Cardiac septum (tissue), 1 donor: Measurements from ENCODE around the gene MB. TPM values are rescaled to one million over a fixed set of nuclear protein-coding genes. Genes with fewer than 3 reads are reported as not detected.
"Not testable (repeated sequence)": the region's sequence is repeated elsewhere in the genome, so short reads cannot be mapped to it uniquely, and the experiment has no call there.

Experiments used
- DNase-seq: peaks from one replicate; pipeline ENCODE4 v3.0.0-alpha.2; 2020; ENCODE audit warnings: low spot score
- intact Hi-C: fragments of 100-400 bp; cut with DNase I; formaldehyde crosslinking; loops from one replicate; pipeline ENCODE4 v1.14.0; 2022
- total RNA-seq: library from RNA; stranded (reverse); fragmentation: NEBNext Ultra II Directional; extraction: Animal tissue kit (Norgen Biotek cat#: 25700); gene quantifications from one replicate; pipeline ENCODE4 v1.2.1, GENCODE V29; 2021
- donor health status: DM: no; HTN: no; CAD: no.

Gene MB
- total RNA-seq, 1 donor from 2014 or later: 7,641 TPM

GRCh38 chr22:35641494-35642120 is 24.5 kb upstream of the MB start:
- DNase-seq: no peak
- intact Hi-C loops: no loop called here

GRCh38 chr22:35638410-35638809 is 21.3 kb upstream of the MB start:
- intact Hi-C loops: loop anchor here (2.0 to 5.0 kb wide), 2 partner anchors 44 to 198 kb away; no protein-coding TSS in a partner anchor

GRCh38 chr22:35638001-35638400 is 20.9 kb upstream of the MB start:
- intact Hi-C loops: loop anchor here (2.0 to 5.0 kb wide), 2 partner anchors 44 to 199 kb away; no protein-coding TSS in a partner anchor
- DNase-seq: no peak

More at GRCh38 chr22:35638410-35638809, 21.3 kb upstream of the MB start:
- peak; percentile 91 for DNase-seq

GRCh38 chr22:35637254-35637653 is 20.1 kb upstream of the MB start:
- peak; percentile 41 for DNase-seq
- intact Hi-C loops: loop anchor here (5.0 kb wide), 1 partner anchor 45 kb away; no protein-coding TSS in a partner anchor

- DNase-seq: peak; percentile 0
- intact Hi-C loops: loop anchor here (5.0 kb wide), 1 partner anchor 47 kb away; no protein-coding TSS in a partner anchor
Observed at GRCh38 chr22:35634943-35635540, 17.9 kb upstream of the MB start.

- intact Hi-C loops: no loop called here
- DNase-seq: peak; percentile 46
Observed at GRCh38 chr22:35634015-35634414, 16.9 kb upstream of the MB start.

- intact Hi-C loops: no loop called here
- peak; percentile 58 for DNase-seq
Observed at GRCh38 chr22:35633520-35633919, 16.4 kb upstream of the MB start.

- intact Hi-C loops: no loop called here
- peak; percentile 53 for DNase-seq
Observed at GRCh38 chr22:35632935-35633334, 15.8 kb upstream of the MB start.

- intact Hi-C loops: no loop called here
- peak; percentile 67 for DNase-seq
Observed at GRCh38 chr22:35631597-35631996, 14.5 kb upstream of the MB start.

- peak; percentile 33 for DNase-seq
- intact Hi-C loops: no loop called here
Observed at GRCh38 chr22:35630891-35631290, 13.8 kb upstream of the MB start.

- no peak for DNase-seq
- intact Hi-C loops: no loop called here
Observed at GRCh38 chr22:35630387-35630793, 13.3 kb upstream of the MB start.

GRCh38 chr22:35629406-35630216 is 12.5 kb upstream of the MB start:
- DNase-seq: no peak
- intact Hi-C loops: loop anchor here (5.0 kb wide), 2 partner anchors 108 to 438 kb away; no protein-coding TSS in a partner anchor

- no peak for DNase-seq
- intact Hi-C loops: loop anchor here (5.0 kb wide), 2 partner anchors 109 to 439 kb away; no protein-coding TSS in a partner anchor
Observed at GRCh38 chr22:35628732-35629131, 11.6 kb upstream of the MB start.

GRCh38 chr22:35627267-35628041 is 10.3 kb upstream of the MB start:
- peak; percentile 90 for DNase-seq
- intact Hi-C loops: loop anchor here (2.0 to 5.0 kb wide), 5 partner anchors 110 to 497 kb away; no protein-coding TSS in a partner anchor

- DNase-seq: no peak
- intact Hi-C loops: loop anchor here (2.0 to 5.0 kb wide), 5 partner anchors 111 to 499 kb away; no protein-coding TSS in a partner anchor
Observed at GRCh38 chr22:35625763-35626432, 8.8 kb upstream of the MB start.

GRCh38 chr22:35624547-35624946 is 7.4 kb upstream of the MB start:
- DNase-seq: no peak
- intact Hi-C loops: no loop called here

GRCh38 chr22:35623885-35624284 is 6.8 kb upstream of the MB start:
- intact Hi-C loops: not testable (repeated sequence)

GRCh38 chr22:35622191-35622913 is 5.2 kb upstream of the MB start:
- DNase-seq: no peak
- intact Hi-C loops: loop anchor here (1.0 kb wide), 1 partner anchor 35 kb away; no protein-coding TSS in a partner anchor

More at GRCh38 chr22:35623885-35624284, 6.8 kb upstream of the MB start:
- not testable (repeated sequence) for DNase-seq
